ENCODE data around the gene ODAPH. TPM values are rescaled to one million over a fixed set of nuclear protein-coding genes. Genes with fewer than 3 reads are reported as not detected.
"Not testable (repeated sequence)": the region's sequence is repeated elsewhere in the genome, so short reads cannot be mapped to it uniquely, and the experiment has no call there.

ODAPH gene
- under 1 TPM in 1 of 10 donors, not detected in 9; 0.18 TPM for polyA plus RNA-seq (ENCODE audit: insufficient read length in 10 of 10)
- long read RNA-seq, donor 1: 0 reads
- long read RNA-seq, donor 2: 0 reads
- long read RNA-seq, donor 3: 0 reads
- long read RNA-seq, donor 4: 0 reads
- long read RNA-seq, donor 5: 0 reads
- long read RNA-seq, donor 6: 0 reads
- long read RNA-seq, donor 7: 0 reads
- long read RNA-seq, donor 8: 0 reads
- long read RNA-seq, donor 9: 0 reads

GRCh38 chr4:75555294-75556164, at the start of gene ODAPH:
TSS of gene ODAPH (plus strand) at chr4:75556066. CDS start at chr4:75556083, 17 bp downstream.
- DNase-seq: peak in 1 of 3 donors; percentile 23

GRCh38 chr4:75509592-75509991, 46.3 kb upstream of the ODAPH start:
- DNase-seq: not testable (repeated sequence)

- DNase-seq: peak in 1 of 3 donors; percentile 11
Measured at GRCh38 chr4:75511841-75512240, 44.0 kb upstream of the ODAPH start.

- DNase-seq: peak in 2 of 3 donors; percentile 6 to 36
Measured at GRCh38 chr4:75512386-75513211, 43.3 kb upstream of the ODAPH start.

- DNase-seq: peak in 2 of 3 donors; percentile 32 to 70
Measured at GRCh38 chr4:75513526-75514130, 42.2 kb upstream of the ODAPH start.

GRCh38 chr4:75514131-75514948, 41.5 kb upstream of the ODAPH start, which contains the start of the genes RCHY1 and THAP6:
TSS of gene RCHY1 (minus strand) at chr4:75514403. CDS start at chr4:75514286, 117 bp downstream.
TSS of gene THAP6 (plus strand) at chr4:75514473. CDS start at chr4:75515453, 980 bp downstream.
- DNase-seq: peak; percentile 95 to 99 (median 96)

- no peak for DNase-seq
Measured at GRCh38 chr4:75514949-75515612, 40.8 kb upstream of the ODAPH start.

- no peak for DNase-seq
Measured at GRCh38 chr4:75516144-75516543, 39.7 kb upstream of the ODAPH start.

- DNase-seq: not testable (repeated sequence)
Measured at GRCh38 chr4:75519452-75519851, 36.4 kb upstream of the ODAPH start.

- DNase-seq: no peak
Measured at GRCh38 chr4:75525086-75525485, 30.8 kb upstream of the ODAPH start.

GRCh38 chr4:75525910-75526309, 30.0 kb upstream of the ODAPH start:
- DNase-seq: no peak

GRCh38 chr4:75527482-75527881, 28.4 kb upstream of the ODAPH start:
- DNase-seq: no peak

- no peak for DNase-seq
Measured at GRCh38 chr4:75530556-75531322, 25.1 kb upstream of the ODAPH start.

- DNase-seq: not testable (repeated sequence)
Measured at GRCh38 chr4:75531536-75532143, 24.2 kb upstream of the ODAPH start.

GRCh38 chr4:75533339-75533887, 22.5 kb upstream of the ODAPH start:
- DNase-seq: not testable (repeated sequence)

- not testable (repeated sequence) for DNase-seq
Measured at GRCh38 chr4:75533926-75534325, 21.9 kb upstream of the ODAPH start.

GRCh38 chr4:75537308-75537707, 18.6 kb upstream of the ODAPH start:
- not testable (repeated sequence) for DNase-seq

GRCh38 chr4:75542824-75543223, 13.0 kb upstream of the ODAPH start:
- peak in 1 of 3 donors; percentile 64 for DNase-seq

Measured in muscle of back (tissue), 13 donors.